ENCODE measurements around the gene ADSS1.

Gene ADSS1

GRCh38 chr14:104754213-104754851, 30.3 kb downstream of the ADSS1 start:
- in situ Hi-C loops (cut with MboI; ENCODE audit: low sequenced_read_pairs) = no loop called here
- Histone ChIP-seq H3K27me3 (ENCODE audit: low read depth) (no peaks in the 10 kb centered on the region), H3K4me1 (peaks cover 16% of the 10 kb centered on the region), H3K4me3 (peak overlapping the region; percentile 100), H3K9me3 (no peaks in the 10 kb centered on the region; the same call in 1 of the 2 replicates), H3K36me3 (replicated peaks) (peaks cover 46% of the 10 kb centered on the region)
- DNase-seq (ENCODE audit: low spot score in 2 of 2) = no peak

GRCh38 chr14:104755621-104756020, 31.6 kb downstream of the ADSS1 start:
- Histone ChIP-seq H3K36me3 (replicated peaks) (peaks cover 54% of the 10 kb centered on the region), H3K4me3 (no peak overlapping the region), H3K27me3 (ENCODE audit: low read depth) (no peaks in the 10 kb centered on the region), H3K9me3 (no peaks in the 10 kb centered on the region), H3K4me1 (peaks cover 16% of the 10 kb centered on the region)
- DNase-seq (ENCODE audit: low spot score in 2 of 2) = no peak
- in situ Hi-C loops (cut with MboI; ENCODE audit: low sequenced_read_pairs) = no loop called here

GRCh38 chr14:104756477-104757237, 32.6 kb downstream of the ADSS1 start:
- peaks cover 16% of the 10 kb centered on the region for H3K4me1 ChIP-seq
- in situ Hi-C loops (cut with MboI; ENCODE audit: low sequenced_read_pairs) = no loop called here
- H3K9me3 ChIP-seq = no peaks in the 10 kb centered on the region
- no peak overlapping the region for H3K4me3 ChIP-seq
- no peak for DNase-seq (ENCODE audit: low spot score in 2 of 2)
- H3K36me3 ChIP-seq (replicated peaks) = peaks cover 54% of the 10 kb centered on the region
- H3K27me3 ChIP-seq (ENCODE audit: low read depth) = no peaks in the 10 kb centered on the region

DNA sequence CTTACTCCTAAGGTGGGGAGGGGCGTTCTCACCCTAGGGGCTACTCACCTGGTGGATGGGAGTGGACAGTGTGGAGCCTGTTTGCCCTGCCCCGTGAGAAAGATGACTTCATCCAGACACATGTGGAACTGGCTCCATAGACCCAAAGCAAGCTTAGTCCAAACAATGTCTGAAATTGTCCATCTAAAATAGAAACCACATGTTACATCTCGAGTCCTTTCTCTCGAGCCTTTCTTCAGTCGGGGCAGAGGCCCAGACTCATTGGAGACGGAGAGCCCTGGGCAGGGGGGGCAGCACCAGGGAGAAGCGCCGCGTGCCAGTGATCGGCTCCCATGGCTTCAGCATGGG, 33.2 kb downstream of the ADSS1 start:
- Histone ChIP-seq H3K36me3 (replicated peaks) (peaks cover 56% of the 10 kb centered on the region), H3K27me3 (ENCODE audit: low read depth) (no peaks in the 10 kb centered on the region), H3K9me3 (no peaks in the 10 kb centered on the region), H3K4me3 (no peak overlapping the region), H3K4me1 (peaks cover 11% of the 10 kb centered on the region)
- in situ Hi-C loops (cut with MboI; ENCODE audit: low sequenced_read_pairs) = no loop called here
- DNase-seq (ENCODE audit: low spot score in 2 of 2) = no peak

GRCh38 chr14:104757681-104758392, 33.8 kb downstream of the ADSS1 start:
- in situ Hi-C loops (cut with MboI; ENCODE audit: low sequenced_read_pairs) = no loop called here
- Histone ChIP-seq H3K27me3 (ENCODE audit: low read depth) (no peaks in the 10 kb centered on the region), H3K4me3 (no peak overlapping the region), H3K36me3 (replicated peaks) (peaks cover 56% of the 10 kb centered on the region), H3K9me3 (no peaks in the 10 kb centered on the region), H3K4me1 (peaks cover 10% of the 10 kb centered on the region)
- DNase-seq (ENCODE audit: low spot score in 2 of 2) = no peak

- Histone ChIP-seq H3K4me3 (no peak overlapping the region), H3K9me3 (no peaks in the 10 kb centered on the region), H3K27me3 (ENCODE audit: low read depth) (no peaks in the 10 kb centered on the region), H3K36me3 (replicated peaks) (peaks cover 52% of the 10 kb centered on the region), H3K4me1 (peaks cover 5% of the 10 kb centered on the region; the same call in 1 of the 2 replicates)
- in situ Hi-C loops (cut with MboI; ENCODE audit: low sequenced_read_pairs) = no loop called here
- no peak for DNase-seq (ENCODE audit: low spot score in 2 of 2)
Observed at GRCh38 chr14:104758981-104759969, 35.2 kb downstream of the ADSS1 start.

DNA sequence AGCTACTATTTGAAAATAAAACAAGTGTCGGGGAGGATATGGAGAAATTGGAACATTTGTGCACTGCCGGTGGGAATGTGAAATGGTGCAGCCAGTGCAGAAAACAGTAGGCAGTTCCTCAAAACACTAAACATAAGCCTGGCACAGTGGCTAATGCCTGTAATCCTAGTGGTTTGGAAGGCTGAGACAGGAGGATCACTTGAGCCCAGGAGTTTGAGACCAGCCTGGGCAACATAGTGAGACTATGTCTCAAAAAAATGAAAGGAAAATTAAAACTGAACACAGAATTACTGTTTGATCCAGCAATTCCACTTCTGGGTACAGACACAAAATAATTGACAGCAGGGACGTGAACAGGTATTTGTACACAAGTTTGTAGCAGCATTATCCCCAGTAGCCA, 41.5 kb downstream of the ADSS1 start:
- H3K4me1 ChIP-seq = peaks cover 4% of the 10 kb centered on the region
- H3K9me3 ChIP-seq = no peaks in the 10 kb centered on the region
- H3K4me3 ChIP-seq = no peak overlapping the region
- H3K27me3 ChIP-seq (ENCODE audit: low read depth) = no peaks in the 10 kb centered on the region
- H3K36me3 ChIP-seq (replicated peaks) = peaks cover 10% of the 10 kb centered on the region
- DNase-seq (ENCODE audit: low spot score in 2 of 2) = no peak
- in situ Hi-C loops (cut with MboI; ENCODE audit: low sequenced_read_pairs) = no loop called here

DNA sequence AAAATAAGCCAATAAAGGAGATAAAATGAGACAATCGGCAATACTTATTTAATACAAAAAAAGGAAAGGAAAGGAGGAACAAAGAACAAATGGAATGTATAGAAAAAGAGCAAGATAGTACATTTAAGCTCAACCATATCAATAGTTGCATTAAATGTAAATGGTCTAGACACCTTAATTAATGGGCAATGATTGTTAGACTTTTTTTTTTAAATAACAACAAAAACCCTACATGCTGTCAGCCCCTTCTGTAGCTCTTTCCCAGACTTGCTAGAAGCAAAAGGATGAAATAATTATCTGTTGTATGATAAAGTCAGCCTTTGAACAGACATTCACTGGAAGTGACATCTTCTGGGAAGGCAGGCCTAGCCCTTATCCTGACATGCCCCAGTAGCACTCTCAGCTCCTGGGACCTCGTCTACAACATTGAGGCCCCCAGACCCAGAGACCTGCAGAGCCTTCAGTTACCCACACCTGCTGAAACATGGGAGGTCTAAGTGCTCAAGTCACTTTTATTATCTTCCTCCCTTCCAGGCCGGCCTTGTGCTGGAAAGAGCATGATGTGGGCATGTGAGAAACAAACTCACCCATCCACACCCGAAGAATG, 42.3 kb downstream of the ADSS1 start:
- Histone ChIP-seq H3K4me3 (peak overlapping the region; percentile 9; the same call in 1 of the 2 replicates), H3K27me3 (ENCODE audit: low read depth) (no peaks in the 10 kb centered on the region), H3K4me1 (peaks cover 4% of the 10 kb centered on the region), H3K9me3 (no peaks in the 10 kb centered on the region), H3K36me3 (replicated peaks) (peaks cover 18% of the 10 kb centered on the region)
- no peak for DNase-seq (ENCODE audit: low spot score in 2 of 2)
- in situ Hi-C loops (cut with MboI; ENCODE audit: low sequenced_read_pairs) = no loop called here

DNA sequence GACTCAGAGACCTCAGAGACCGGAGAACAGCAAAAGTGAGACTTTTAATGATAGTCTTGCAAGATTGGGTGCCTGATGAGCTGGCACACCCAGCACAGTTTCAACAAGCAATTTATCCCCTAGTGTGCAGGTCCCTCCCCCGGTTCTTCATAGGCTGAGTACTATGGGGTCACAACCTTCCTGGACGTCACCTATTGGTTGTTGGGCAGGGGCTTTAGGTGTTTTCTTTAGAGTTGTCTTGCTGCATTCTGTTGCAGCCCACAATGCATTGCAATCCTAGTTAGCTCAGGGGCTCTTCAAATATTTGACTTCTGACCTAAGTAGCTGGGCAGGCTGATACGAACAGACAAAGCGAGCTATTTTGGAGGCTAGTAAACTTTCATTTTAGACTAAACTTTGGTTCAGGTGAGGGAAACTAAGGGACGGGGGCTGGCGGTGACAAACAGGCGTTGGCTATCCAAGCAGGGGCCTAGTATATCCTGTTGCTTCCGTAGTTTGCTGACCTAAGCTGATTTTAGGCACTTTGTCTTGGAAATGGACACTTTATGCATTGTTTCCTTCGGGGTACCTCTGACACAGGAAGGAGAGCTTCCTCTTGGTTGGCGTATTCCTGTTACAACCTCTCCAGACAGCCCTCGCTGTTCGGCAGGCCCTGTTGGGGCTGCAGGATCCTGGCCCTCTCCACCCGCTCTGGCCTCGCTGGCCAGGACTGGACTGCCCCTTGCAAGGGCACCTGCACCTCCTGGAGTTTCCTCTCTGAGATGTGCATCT, 43.0 kb downstream of the ADSS1 start:
- Histone ChIP-seq H3K4me1 (peaks cover 4% of the 10 kb centered on the region), H3K4me3 (peak overlapping the region; percentile 9; the same call in 1 of the 2 replicates), H3K9me3 (no peaks in the 10 kb centered on the region), H3K36me3 (replicated peaks) (peaks cover 24% of the 10 kb centered on the region), H3K27me3 (ENCODE audit: low read depth) (no peaks in the 10 kb centered on the region)
- DNase-seq (ENCODE audit: low spot score in 2 of 2) = peak in 1 of 2 experiments; percentile 36
- in situ Hi-C loops (cut with MboI; ENCODE audit: low sequenced_read_pairs) = no loop called here

DNA sequence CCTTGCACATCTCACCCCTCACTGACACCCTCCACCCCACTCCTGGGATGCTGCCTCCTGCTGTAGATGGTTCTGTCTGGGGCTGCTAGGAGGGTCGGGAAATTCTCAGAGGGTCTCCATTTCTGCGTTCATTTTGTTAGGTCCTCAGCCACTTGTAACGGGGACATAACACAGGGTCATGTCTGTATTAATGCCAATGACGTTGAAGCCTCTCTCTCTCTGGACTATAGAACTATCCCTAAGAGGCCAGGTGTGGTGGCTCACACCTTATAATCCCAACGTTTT, 43.5 kb downstream of the ADSS1 start:
- in situ Hi-C loops (cut with MboI; ENCODE audit: low sequenced_read_pairs) = no loop called here
- peaks cover 4% of the 10 kb centered on the region for H3K4me1 ChIP-seq

DNA sequence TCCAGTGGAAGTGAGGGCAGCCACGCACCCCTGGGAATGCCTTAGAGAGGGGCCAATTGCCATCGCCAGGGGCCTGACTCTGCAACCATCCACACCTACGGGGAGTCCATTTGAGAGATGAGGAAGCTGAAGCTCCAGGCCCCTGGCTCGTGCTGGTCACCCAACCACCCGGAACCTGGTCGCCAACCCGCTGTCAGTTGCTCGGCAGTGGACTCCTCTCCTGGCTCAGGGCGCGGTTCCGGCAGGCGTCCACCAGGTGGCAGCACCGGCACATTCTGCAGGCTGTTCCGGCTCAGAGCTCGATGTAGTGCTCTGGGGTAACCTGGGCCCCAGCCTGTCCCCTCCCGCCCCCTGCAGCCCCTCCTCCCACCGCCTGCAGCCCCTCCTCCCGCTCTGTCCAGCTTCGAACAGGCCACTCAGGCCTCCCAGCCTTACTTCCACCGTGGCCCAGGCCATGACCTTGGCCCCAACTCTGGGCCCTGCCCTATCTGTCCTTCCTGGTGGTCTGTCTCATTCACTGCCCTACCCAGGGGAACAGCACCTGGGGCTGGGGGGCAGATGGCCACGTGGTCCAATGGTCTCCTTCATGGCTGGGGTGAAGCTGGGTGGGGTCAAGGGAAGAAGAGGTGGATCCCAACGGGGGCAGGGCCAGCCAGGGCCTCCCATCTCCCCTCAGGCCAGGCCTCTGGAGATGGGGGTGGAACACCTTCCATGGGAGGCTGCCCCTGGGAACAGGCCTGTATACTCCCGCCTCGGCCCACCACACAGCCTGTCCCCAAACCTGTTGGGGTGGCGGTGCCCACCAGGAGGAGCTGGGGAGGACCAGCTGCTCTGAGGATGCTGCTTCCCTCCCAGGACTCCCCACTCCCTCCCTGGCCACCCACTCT, 44.7 kb downstream of the ADSS1 start:
- in situ Hi-C loops (cut with MboI; ENCODE audit: low sequenced_read_pairs) = no loop called here
- no peak overlapping the region for H3K4me3 ChIP-seq
- no peaks in the 10 kb centered on the region for H3K9me3 ChIP-seq
- no peaks in the 10 kb centered on the region for H3K27me3 ChIP-seq (ENCODE audit: low read depth)
- peak; percentile 65 to 96 for DNase-seq (ENCODE audit: low spot score in 2 of 2)
- H3K4me1 ChIP-seq = peaks cover 4% of the 10 kb centered on the region
- peaks cover 39% of the 10 kb centered on the region for H3K36me3 ChIP-seq (replicated peaks)

More for the DNA sequence above, 43.5 kb downstream of the ADSS1 start:
- Histone ChIP-seq H3K27me3 (ENCODE audit: low read depth) (no peaks in the 10 kb centered on the region), H3K9me3 (no peaks in the 10 kb centered on the region), H3K4me3 (no peak overlapping the region), H3K36me3 (replicated peaks) (peaks cover 28% of the 10 kb centered on the region)
- no peak for DNase-seq (ENCODE audit: low spot score in 2 of 2)
